AG04449 (cell line): ENCODE results near the gene PRMT7.

Experiments used
- CTCF ChIA-PET: fragments of 350-600 bp; formaldehyde crosslinking; extraction: SDS; loops from one replicate; lab custom pipeline; 2021; ENCODE audit warnings: antibody characterized with exemption; lab: Yijun Ruan, JAX
- POLR2A ChIA-PET: fragments of 400-600, 350-600 bp; formaldehyde crosslinking; extraction: SDS; loops from one replicate; lab custom pipeline; 2020; ENCODE audit warnings: antibody characterized with exemption, inconsistent platforms; lab: Yijun Ruan, JAX
- DNase-seq: peaks from one replicate; pipeline ENCODE4 v3.0.0-alpha.2; 2010; ENCODE audit warnings: low read depth, low spot score
- H3K4me3 ChIP-seq: 2 replicates; pipeline ENCODE4 v1.5.1; 2011; ENCODE audit warnings: low read depth, mild to moderate bottlenecking, control low read depth, low read length
- CTCF ChIP-seq: IDR thresholded peaks from one replicate; pipeline ENCODE4 v1.5.1; 2011; ENCODE audit warnings: mild to moderate bottlenecking, moderate library complexity, low read length, control low read depth, inconsistent platforms; ENCODE audit not compliant: insufficient read depth; ENCODE audit errors: missing control alignments

PRMT7 gene

GRCh38 chr16:68366062-68366461 is 55.2 kb downstream of the PRMT7 start:
- TF ChIP-seq CTCF, result no peak
- CTCF ChIA-PET, result interaction anchor here (0.6 to 7.3 kb wide), 7 partner anchors 10 to 154 kb away, joined by 3 to 46 read pairs (median 4); no protein-coding TSS in a partner anchor
- DNase-seq, result no peak
- H3K4me3 ChIP-seq, result no peak overlapping the region
- POLR2A ChIA-PET, result no interaction called here

GRCh38 chr16:68367030-68367429 is 56.2 kb downstream of the PRMT7 start:
- peak; percentile 20 for TF ChIP-seq CTCF
- H3K4me3 ChIP-seq, result no peak overlapping the region
- DNase-seq, result no peak
- ChIA-PET POLR2A (no interaction called here), CTCF (interaction anchor here (0.6 to 7.3 kb wide), 9 partner anchors 9 to 148 kb away, joined by 3 to 46 read pairs (median 3); no protein-coding TSS in a partner anchor)

- CTCF ChIA-PET, result interaction anchor here (1.0 to 7.3 kb wide), 6 partner anchors 9 to 145 kb away, joined by 3 to 46 read pairs (median 4); no protein-coding TSS in a partner anchor
These were observed 56.6 kb downstream of the PRMT7 start for GRCh38 chr16:68367440-68367839.

GRCh38 chr16:68367891-68368290 is 57.1 kb downstream of the PRMT7 start:
- ChIA-PET POLR2A (no interaction called here), CTCF (interaction anchor here (1.0 to 7.3 kb wide), 7 partner anchors 9 to 144 kb away, joined by 3 to 46 read pairs (median 4); no protein-coding TSS in a partner anchor)
- TF ChIP-seq CTCF, result no peak
- no peak overlapping the region for H3K4me3 ChIP-seq
- no peak for DNase-seq

More at GRCh38 chr16:68367440-68367839, 56.6 kb downstream of the PRMT7 start:
- no peak for TF ChIP-seq CTCF
- POLR2A ChIA-PET, result no interaction called here
- H3K4me3 ChIP-seq, result no peak overlapping the region
- DNase-seq, result no peak

- CTCF ChIA-PET, result interaction anchor here (1.0 to 7.3 kb wide), 6 partner anchors 11 to 141 kb away, joined by 3 to 46 read pairs (median 4); no protein-coding TSS in a partner anchor
- POLR2A ChIA-PET, result no interaction called here
- TF ChIP-seq CTCF, result no peak
- no peak overlapping the region for H3K4me3 ChIP-seq
- DNase-seq, result no peak
These were observed 57.6 kb downstream of the PRMT7 start for GRCh38 chr16:68368301-68368888.

- CTCF ChIA-PET, result interaction anchor here (1.3 to 7.3 kb wide), 4 partner anchors 14 to 140 kb away, joined by 3 to 46 read pairs (median 4); no protein-coding TSS in a partner anchor
- H3K4me3 ChIP-seq, result no peak overlapping the region
- POLR2A ChIA-PET, result no interaction called here
- no peak for TF ChIP-seq CTCF
- DNase-seq, result no peak
These were observed 58.3 kb downstream of the PRMT7 start for GRCh38 chr16:68369168-68369567.
